ENCODE data around the gene METTL17. TPM values are rescaled to one million over a fixed set of nuclear protein-coding genes. Genes with fewer than 3 reads are reported as not detected.

Gene METTL17
- polyA plus RNA-seq, 1 donor (not counting 4 experiments of a cell fraction or from before 2014, with no cell fraction given), result 61.9 TPM

GRCh38 chr14:21023817-21024584 is 34.2 kb downstream of the METTL17 start:
- Histone ChIP-seq H3K27me3 (ENCODE audit: control insufficient read depth, extremely low read depth, insufficient read depth, low read length) (peaks cover 17% of the 10 kb centered on the region), H3K9me1 (ENCODE audit: control insufficient read depth, extremely low read depth, insufficient read depth, low read length) (no peaks in the 10 kb centered on the region), H3K27ac (ENCODE audit: control insufficient read depth, insufficient read depth, low read length) (no peak overlapping the region), H3K4me1 (ENCODE audit: control insufficient read depth, extremely low read depth, insufficient read depth, low read length) (peaks cover 6% of the 10 kb centered on the region), H3K79me2 (ENCODE audit: control insufficient read depth, insufficient read depth, low read length) (no peaks in the 10 kb centered on the region), H3K4me3 (ENCODE audit: control insufficient read depth in 2 of 3, extremely low read depth in 1 of 3, insufficient read depth in 2 of 3, low read depth in 1 of 3, low read length in 3 of 3) (peak overlapping the region; percentile 47 to 62 (median 61)), H2AFZ (ENCODE audit: control insufficient read depth, low read length) (peak overlapping the region; percentile 75), H3K9me3 (ENCODE audit: control insufficient read depth, low read depth, low read length) (no peaks in the 10 kb centered on the region), H3K9ac (ENCODE audit: control insufficient read depth, extremely low read depth, insufficient read depth, low read length) (no peak overlapping the region), H3K36me3 (ENCODE audit: control insufficient read depth in 2 of 2, extremely low read depth in 1 of 2, insufficient read depth in 2 of 2, low read length in 2 of 2) (no peaks in the 10 kb centered on the region), H3K4me2 (ENCODE audit: control insufficient read depth, extremely low read depth, insufficient read depth, low read depth, low read length) (peak overlapping the region; percentile 87), H4K20me1 (ENCODE audit: control insufficient read depth, extremely low read depth, insufficient read depth, low read length) (no peaks in the 10 kb centered on the region)
- DNase-seq (ENCODE audit: low read depth, low spot score) (no peak), FAIRE-seq (no peak)
- TF ChIP-seq EZH2 (IDR thresholded peaks at IDR 0.05; ENCODE audit: low read length) (no peak), CTCF (optimal IDR thresholded peaks at IDR 0.05 in 1 of 3, IDR thresholded peaks at IDR 0.05 in 1 of 3, conservative IDR thresholded peaks at IDR 0.05 in 1 of 3; ENCODE audit: extremely low read depth in 1 of 3, insufficient read depth in 2 of 3, low read length in 3 of 3) (no peak)
- dilution Hi-C loops (cut with MboI; ENCODE audit: extremely low pct_ligation_motif_present, low sequenced_read_pairs), result no loop called here

GRCh38 chr14:21024585-21025370 is 35.0 kb downstream of the METTL17 start, which contains the start of gene NDRG2:
TSS of gene NDRG2 (minus strand) at chr14:21025061. CDS start at chr14:21023315, 1,746 bp downstream.
- Histone ChIP-seq H3K4me2 (ENCODE audit: control insufficient read depth, extremely low read depth, insufficient read depth, low read depth, low read length) (peak within 1 kb of the TSS; percentile 87), H3K36me3 (ENCODE audit: control insufficient read depth in 2 of 2, extremely low read depth in 1 of 2, insufficient read depth in 2 of 2, low read length in 2 of 2) (no peaks in the 10 kb centered on the region), H3K4me1 (ENCODE audit: control insufficient read depth, extremely low read depth, insufficient read depth, low read length) (peaks cover 6% of the 10 kb centered on the region), H3K79me2 (ENCODE audit: control insufficient read depth, insufficient read depth, low read length) (no peaks in the 10 kb centered on the region), H3K27ac (ENCODE audit: control insufficient read depth, insufficient read depth, low read length) (no peak within 1 kb of the TSS), H3K4me3 (ENCODE audit: control insufficient read depth in 2 of 3, extremely low read depth in 1 of 3, insufficient read depth in 2 of 3, low read depth in 1 of 3, low read length in 3 of 3) (peak within 1 kb of the TSS; percentile 47 to 62 (median 61)), H3K9me3 (ENCODE audit: control insufficient read depth, low read depth, low read length) (no peaks in the 10 kb centered on the region), H3K9ac (ENCODE audit: control insufficient read depth, extremely low read depth, insufficient read depth, low read length) (peak within 1 kb of the TSS; percentile 47), H3K9me1 (ENCODE audit: control insufficient read depth, extremely low read depth, insufficient read depth, low read length) (no peaks in the 10 kb centered on the region), H4K20me1 (ENCODE audit: control insufficient read depth, extremely low read depth, insufficient read depth, low read length) (no peaks in the 10 kb centered on the region), H3K27me3 (ENCODE audit: control insufficient read depth, extremely low read depth, insufficient read depth, low read length) (peaks cover 17% of the 10 kb centered on the region), H2AFZ (ENCODE audit: control insufficient read depth, low read length) (peak within 1 kb of the TSS; percentile 75)
- FAIRE-seq (no peak), DNase-seq (ENCODE audit: low read depth, low spot score) (no peak)
- no peak for TF ChIP-seq CTCF (optimal IDR thresholded peaks at IDR 0.05 in 1 of 3, IDR thresholded peaks at IDR 0.05 in 1 of 3, conservative IDR thresholded peaks at IDR 0.05 in 1 of 3; ENCODE audit: extremely low read depth in 1 of 3, insufficient read depth in 2 of 3, low read length in 3 of 3)
- no peak for TF ChIP-seq EZH2 (IDR thresholded peaks at IDR 0.05; ENCODE audit: low read length)
- dilution Hi-C loops (cut with MboI; ENCODE audit: extremely low pct_ligation_motif_present, low sequenced_read_pairs), result no loop called here

Data from keratinocyte (primary cell).